A549 (cell line): ENCODE data around the gene ZP3. TPM values are rescaled to one million over a fixed set of nuclear protein-coding genes. Genes with fewer than 3 reads are reported as not detected.
A peak's percentile ranks its signal among the peaks of the same experiment; 100 is the strongest.

Experiments
- ATAC-seq, 2 experiments: fragments of 200-7000 bp in 1 of 2; fragments of >200 bp in 1 of 2; cut with Nextera tagmentation in 1 of 2; cut with Tn5 transposase in 1 of 2; 3 replicates each; pipeline versions ENCODE4 v1.8.0 to v1.9.1; 2018 to 2020; ENCODE audit warnings: mild to moderate bottlenecking in 1 of 2, moderate library complexity in 1 of 2
- CTCF ChIA-PET: fragments of 300-600 bp; sonication (Branson Sonifier 250); formaldehyde crosslinking; extraction: SDS; loops from one replicate; lab custom pipeline; 2021; ENCODE audit warnings: antibody characterized with exemption, inconsistent platforms; lab: Yijun Ruan, JAX
- POLR2A ChIA-PET: fragments of 350-600 bp; formaldehyde crosslinking; extraction: SDS; loops from one replicate; lab custom pipeline; 2021; ENCODE audit warnings: antibody characterized with exemption, inconsistent platforms; lab: Yijun Ruan, JAX
- DNase-seq, 2 experiments: peaks; one replicate each; pipeline versions ENCODE4 v3.0.0 to v3.0.0-alpha.2; 2011 to 2016; ENCODE audit warnings: low read depth in 1 of 2, low spot score in 1 of 2
- FAIRE-seq: peaks from 2 replicates; lab custom pipeline; 2011; peaks lifted over from hg19 to GRCh38; lab: Jason Lieb, UNC
- H3K27ac ChIP-seq, 2 experiments: fragments of >200 bp; sonication (Bioruptor Twin); formaldehyde crosslinking; 3 replicates each; pipeline ENCODE4 v1.5.1; 2016 to 2017
- H3K4me1 ChIP-seq: fragments of >200 bp; sonication (Bioruptor Twin); formaldehyde crosslinking; 3 replicates; pipeline ENCODE4 v1.6.1; 2016
- H3K4me2 ChIP-seq: fragments of >200 bp; sonication (Bioruptor Twin); formaldehyde crosslinking; 3 replicates; pipeline ENCODE4 v1.6.1; 2016
- H3K4me3 ChIP-seq: fragments of >200 bp; sonication (Bioruptor Twin); formaldehyde crosslinking; 3 replicates; pipeline ENCODE4 v1.5.1; 2016
- H3K9me3 ChIP-seq: fragments of >200 bp; sonication (Bioruptor Twin); formaldehyde crosslinking; 3 replicates; pipeline ENCODE4 v1.6.1; 2016
- CBX8 ChIP-seq: fragments of 200-600 bp; sonication (generic); IDR thresholded peaks from 2 replicates; pipeline ENCODE4 v1.6.1; 2016
- CHD2 ChIP-seq: fragments of 150-350 bp; IDR thresholded peaks from 2 replicates; pipeline ENCODE4 v1.6.1; 2014; ENCODE audit warnings: low read length; ENCODE audit not compliant: partially characterized antibody
- ESRRA ChIP-seq: fragments of 150-350 bp; IDR thresholded peaks from 2 replicates; pipeline ENCODE4 v1.6.1; 2014; ENCODE audit warnings: mild to moderate bottlenecking, low read length, borderline replicate concordance
- FOSB ChIP-seq: fragments of 250-450 bp; sonication (Bioruptor Pico); IDR thresholded peaks from 2 replicates; pipeline ENCODE4 v1.5.0; 2020; ENCODE audit warnings: mild to moderate bottlenecking, moderate library complexity
- HEYL ChIP-seq: fragments of 250-450 bp; sonication (Bioruptor Pico); IDR thresholded peaks from 2 replicates; pipeline ENCODE4 v1.8.0; 2021; ENCODE audit warnings: mild to moderate bottlenecking, moderate library complexity
- HOXB13 ChIP-seq: fragments of 250-450 bp; sonication (Bioruptor Pico); IDR thresholded peaks from 2 replicates; pipeline ENCODE4 v1.5.0; 2020; ENCODE audit warnings: low read depth, mild to moderate bottlenecking, moderate library complexity
- HOXB5 ChIP-seq: fragments of 250-450 bp; sonication (Bioruptor Pico); IDR thresholded peaks from 2 replicates; pipeline ENCODE4 v1.5.0; 2020; ENCODE audit warnings: mild to moderate bottlenecking, moderate library complexity
- KDM1A ChIP-seq: fragments of 200-600 bp; sonication (generic); IDR thresholded peaks from 2 replicates; pipeline ENCODE4 v1.6.1; 2016; ENCODE audit warnings: low read depth, mild to moderate bottlenecking
- KDM5A ChIP-seq: fragments of 200-600 bp; sonication (generic); IDR thresholded peaks from 2 replicates; pipeline ENCODE4 v1.6.1; 2016; ENCODE audit warnings: antibody characterized with exemption, mild to moderate bottlenecking
- MAFK ChIP-seq: fragments of 450-650 bp; IDR thresholded peaks from 2 replicates; pipeline ENCODE4 v1.6.1; 2014; ENCODE audit not compliant: partially characterized antibody
- MYC ChIP-seq: IDR thresholded peaks from 2 replicates; pipeline ENCODE4 v1.6.1; 2012; ENCODE audit warnings: mild to moderate bottlenecking, inconsistent platforms, low read length, improper control_type of control experiment, borderline replicate concordance
- NPAS2 ChIP-seq: fragments of 250-450 bp; sonication (Bioruptor Pico); IDR thresholded peaks from 2 replicates; pipeline ENCODE4 v1.8.0; 2022; ENCODE audit warnings: mild to moderate bottlenecking, moderate library complexity, borderline replicate concordance
- RARB ChIP-seq: fragments of 250-450 bp; sonication (Bioruptor Pico); IDR thresholded peaks from 2 replicates; pipeline ENCODE4 v1.8.0; 2021; ENCODE audit warnings: mild to moderate bottlenecking, moderate library complexity
- RCOR1 ChIP-seq: fragments of 150-350 bp; IDR thresholded peaks from 2 replicates; pipeline ENCODE4 v1.6.1; 2014; ENCODE audit warnings: antibody characterized with exemption, low read length, low read depth
- SREBF2 ChIP-seq: fragments of 450-650 bp; IDR thresholded peaks from 2 replicates; pipeline ENCODE4 v1.6.1; 2014; ENCODE audit warnings: mild to moderate bottlenecking, moderate library complexity
- ZNF302 ChIP-seq: fragments of 250-450 bp; sonication (Bioruptor Pico); IDR thresholded peaks from 2 replicates; pipeline ENCODE4 v1.9.0; 2021; ENCODE audit warnings: inconsistent platforms, mild to moderate bottlenecking, moderate library complexity
- WGBS: methylation state at CpG from one replicate; pipeline ENCODE4 v1.1.6; 2017; ENCODE audit errors: missing lambda C conversion rate; 5-methylcytosine and 5-hydroxymethylcytosine counted together
- polyA plus RNA-seq, 4 experiments: library from polyadenylated mRNA; depleted of rRNA in 3 of 4; stranded (reverse); fragments of >200 nt; fragmentation: RNase III in 1 of 4; extraction: RNeasy Plus Mini Kit Qiagen cat#74134 plus additional on column Dnase treatment in 1 of 4; gene quantifications; 2 replicates in 3 of 4; 3 replicates in 1 of 4; pipeline ENCODE4 v1.2.3, GENCODE V29; 2011 to 2017
- TF ChIP-seq, protein P1 (sequence below): fragments of 450-650 bp; IDR thresholded peaks from 2 replicates; pipeline ENCODE4 v1.6.1; 2014; ENCODE audit warnings: antibody characterized with exemption
- TF ChIP-seq, protein P2 (sequence below): fragments of >200 bp; sonication (Bioruptor Twin); formaldehyde crosslinking; IDR thresholded peaks from 3 replicates; pipeline ENCODE4 v1.6.1; 2016
- TF ChIP-seq, protein P3 (sequence below): fragments of >200 bp; sonication (Bioruptor Twin); formaldehyde crosslinking; IDR thresholded peaks from 3 replicates; pipeline ENCODE4 v1.5.1; 2016
- TF ChIP-seq, protein P4 (sequence below): fragments of 200-600 bp; sonication (generic); IDR thresholded peaks from 2 replicates; pipeline ENCODE4 v1.6.1; 2016; ENCODE audit warnings: antibody characterized with exemption, mild to moderate bottlenecking, moderate library complexity

ZP3 gene
- polyA plus RNA-seq, 2 of the 4 experiments (the other 2 are of a cell fraction) = 21.4 to 26.5 TPM

DNA sequence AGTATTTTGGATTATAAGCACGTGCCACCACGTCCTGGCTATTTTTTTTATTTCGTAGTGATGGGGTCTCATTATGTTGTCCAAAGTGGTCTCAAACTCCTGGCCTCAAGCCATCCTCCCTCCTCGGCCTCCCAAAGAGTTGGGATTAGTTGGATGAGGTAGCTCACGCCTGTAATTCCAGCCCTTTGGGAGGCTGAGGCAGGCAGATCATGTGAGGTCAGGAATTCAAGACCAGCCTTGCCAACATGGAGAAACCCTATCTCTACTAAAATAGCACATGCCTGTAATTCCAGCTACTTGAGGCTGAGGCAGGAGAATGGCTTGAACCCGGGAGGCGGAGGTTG is 44.2 kb upstream of the ZP3 start (continued):
- no peak for TF ChIP-seq FOSB (CRISPR knock-in tag)
- no peak for TF ChIP-seq KDM1A
- no peak for TF ChIP-seq RARB (CRISPR knock-in tag)
- no peak for TF ChIP-seq CBX8
- no peak for TF ChIP-seq NPAS2 (CRISPR knock-in tag)

DNA sequence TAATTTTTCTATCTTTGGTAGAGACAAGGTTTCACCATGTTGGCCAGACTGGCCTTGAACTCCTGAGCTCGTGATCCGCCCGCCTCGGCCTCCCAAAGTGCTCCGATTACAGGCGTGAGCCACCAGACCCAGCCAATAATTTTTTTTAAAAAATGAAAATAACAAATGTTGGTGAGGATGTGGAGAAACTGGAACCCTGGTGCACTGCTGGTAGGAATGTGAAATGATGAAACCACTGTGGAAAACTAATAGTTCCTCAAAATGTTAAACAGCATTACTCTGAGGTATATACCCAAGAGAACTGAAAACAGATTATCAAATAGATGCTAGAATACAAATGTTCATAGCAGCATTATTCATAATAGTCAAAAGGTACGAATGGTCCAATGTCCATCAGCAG is 42.9 kb upstream of the ZP3 start:
- Histone ChIP-seq H3K27ac (peak overlapping the region in 1 of 2 experiments; percentile 96; a peak in 3 of 6 replicates), H3K4me1 (peaks cover 36% of the 10 kb centered on the region), H3K9me3 (no peaks in the 10 kb centered on the region), H3K4me3 (no peak overlapping the region), H3K4me2 (no peak overlapping the region)
- ChIA-PET POLR2A (interaction anchor here (0.7 kb wide), 1 partner anchor 9 kb away, joined by 3 read pairs; no protein-coding TSS in a partner anchor), CTCF (interaction anchor here (1.1 kb wide), 1 partner anchor 8 kb away, joined by 4 read pairs; no protein-coding TSS in a partner anchor)
- no peak for FAIRE-seq
- no peak for DNase-seq
- 94% methylated on average over 7 of the region's 7 CpGs for WGBS
- ATAC-seq = no peak
- TF ChIP-seq HEYL (CRISPR knock-in tag) (no peak), CHD2 (no peak), HOXB13 (CRISPR knock-in tag) (no peak), HOXB5 (no peak), ESRRA (no peak), ZNF302 (no peak), KDM5A (no peak), SREBF2 (no peak), MAFK (no peak), MYC (no peak), RARB (CRISPR knock-in tag) (no peak), RCOR1 (no peak)
- TF ChIP-seq, protein P1, sequence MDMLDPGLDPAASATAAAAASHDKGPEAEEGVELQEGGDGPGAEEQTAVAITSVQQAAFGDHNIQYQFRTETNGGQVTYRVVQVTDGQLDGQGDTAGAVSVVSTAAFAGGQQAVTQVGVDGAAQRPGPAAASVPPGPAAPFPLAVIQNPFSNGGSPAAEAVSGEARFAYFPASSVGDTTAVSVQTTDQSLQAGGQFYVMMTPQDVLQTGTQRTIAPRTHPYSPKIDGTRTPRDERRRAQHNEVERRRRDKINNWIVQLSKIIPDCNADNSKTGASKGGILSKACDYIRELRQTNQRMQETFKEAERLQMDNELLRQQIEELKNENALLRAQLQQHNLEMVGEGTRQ = no peak
- TF ChIP-seq, protein P2, sequence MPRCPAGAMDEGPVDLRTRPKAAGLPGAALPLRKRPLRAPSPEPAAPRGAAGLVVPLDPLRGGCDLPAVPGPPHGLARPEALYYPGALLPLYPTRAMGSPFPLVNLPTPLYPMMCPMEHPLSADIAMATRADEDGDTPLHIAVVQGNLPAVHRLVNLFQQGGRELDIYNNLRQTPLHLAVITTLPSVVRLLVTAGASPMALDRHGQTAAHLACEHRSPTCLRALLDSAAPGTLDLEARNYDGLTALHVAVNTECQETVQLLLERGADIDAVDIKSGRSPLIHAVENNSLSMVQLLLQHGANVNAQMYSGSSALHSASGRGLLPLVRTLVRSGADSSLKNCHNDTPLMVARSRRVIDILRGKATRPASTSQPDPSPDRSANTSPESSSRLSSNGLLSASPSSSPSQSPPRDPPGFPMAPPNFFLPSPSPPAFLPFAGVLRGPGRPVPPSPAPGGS = no peak
- TF ChIP-seq, protein P3, sequence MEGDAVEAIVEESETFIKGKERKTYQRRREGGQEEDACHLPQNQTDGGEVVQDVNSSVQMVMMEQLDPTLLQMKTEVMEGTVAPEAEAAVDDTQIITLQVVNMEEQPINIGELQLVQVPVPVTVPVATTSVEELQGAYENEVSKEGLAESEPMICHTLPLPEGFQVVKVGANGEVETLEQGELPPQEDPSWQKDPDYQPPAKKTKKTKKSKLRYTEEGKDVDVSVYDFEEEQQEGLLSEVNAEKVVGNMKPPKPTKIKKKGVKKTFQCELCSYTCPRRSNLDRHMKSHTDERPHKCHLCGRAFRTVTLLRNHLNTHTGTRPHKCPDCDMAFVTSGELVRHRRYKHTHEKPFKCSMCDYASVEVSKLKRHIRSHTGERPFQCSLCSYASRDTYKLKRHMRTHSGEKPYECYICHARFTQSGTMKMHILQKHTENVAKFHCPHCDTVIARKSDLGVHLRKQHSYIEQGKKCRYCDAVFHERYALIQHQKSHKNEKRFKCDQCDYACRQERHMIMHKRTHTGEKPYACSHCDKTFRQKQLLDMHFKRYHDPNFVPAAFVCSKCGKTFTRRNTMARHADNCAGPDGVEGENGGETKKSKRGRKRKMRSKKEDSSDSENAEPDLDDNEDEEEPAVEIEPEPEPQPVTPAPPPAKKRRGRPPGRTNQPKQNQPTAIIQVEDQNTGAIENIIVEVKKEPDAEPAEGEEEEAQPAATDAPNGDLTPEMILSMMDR = no peak
- TF ChIP-seq, protein P4, sequence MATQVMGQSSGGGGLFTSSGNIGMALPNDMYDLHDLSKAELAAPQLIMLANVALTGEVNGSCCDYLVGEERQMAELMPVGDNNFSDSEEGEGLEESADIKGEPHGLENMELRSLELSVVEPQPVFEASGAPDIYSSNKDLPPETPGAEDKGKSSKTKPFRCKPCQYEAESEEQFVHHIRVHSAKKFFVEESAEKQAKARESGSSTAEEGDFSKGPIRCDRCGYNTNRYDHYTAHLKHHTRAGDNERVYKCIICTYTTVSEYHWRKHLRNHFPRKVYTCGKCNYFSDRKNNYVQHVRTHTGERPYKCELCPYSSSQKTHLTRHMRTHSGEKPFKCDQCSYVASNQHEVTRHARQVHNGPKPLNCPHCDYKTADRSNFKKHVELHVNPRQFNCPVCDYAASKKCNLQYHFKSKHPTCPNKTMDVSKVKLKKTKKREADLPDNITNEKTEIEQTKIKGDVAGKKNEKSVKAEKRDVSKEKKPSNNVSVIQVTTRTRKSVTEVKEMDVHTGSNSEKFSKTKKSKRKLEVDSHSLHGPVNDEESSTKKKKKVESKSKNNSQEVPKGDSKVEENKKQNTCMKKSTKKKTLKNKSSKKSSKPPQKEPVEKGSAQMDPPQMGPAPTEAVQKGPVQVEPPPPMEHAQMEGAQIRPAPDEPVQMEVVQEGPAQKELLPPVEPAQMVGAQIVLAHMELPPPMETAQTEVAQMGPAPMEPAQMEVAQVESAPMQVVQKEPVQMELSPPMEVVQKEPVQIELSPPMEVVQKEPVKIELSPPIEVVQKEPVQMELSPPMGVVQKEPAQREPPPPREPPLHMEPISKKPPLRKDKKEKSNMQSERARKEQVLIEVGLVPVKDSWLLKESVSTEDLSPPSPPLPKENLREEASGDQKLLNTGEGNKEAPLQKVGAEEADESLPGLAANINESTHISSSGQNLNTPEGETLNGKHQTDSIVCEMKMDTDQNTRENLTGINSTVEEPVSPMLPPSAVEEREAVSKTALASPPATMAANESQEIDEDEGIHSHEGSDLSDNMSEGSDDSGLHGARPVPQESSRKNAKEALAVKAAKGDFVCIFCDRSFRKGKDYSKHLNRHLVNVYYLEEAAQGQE = no peak
